HG02678 (cell line): Measurements from ENCODE around the gene S100A6.

ENCODE experiments used
- ATAC-seq: cut with Tn5 transposase; IDR thresholded peaks from one replicate; pipeline ENCODE4 v1.9.1; 2021; ENCODE audit warnings: mild to moderate bottlenecking, moderate library complexity; ENCODE audit not compliant: unreplicated experiment

The S100A6 gene

GRCh38 chr1:153506831-153507413 lies 28.9 kb downstream of the S100A6 start:
- no peak for ATAC-seq

- ATAC-seq = no peak
Measured at GRCh38 chr1:153506386-153506785, 29.4 kb downstream of the S100A6 start.

- ATAC-seq = no peak
Measured at GRCh38 chr1:153505576-153505975, 30.2 kb downstream of the S100A6 start.

- no peak for ATAC-seq
Measured at GRCh38 chr1:153503766-153504165, 32.0 kb downstream of the S100A6 start.

- no peak for ATAC-seq
Measured at GRCh38 chr1:153498746-153499145, 37.0 kb downstream of the S100A6 start.

GRCh38 chr1:153495536-153495935 lies 40.3 kb downstream of the S100A6 start:
- ATAC-seq = no peak

GRCh38 chr1:153494976-153495535 lies 40.7 kb downstream of the S100A6 start:
- no peak for ATAC-seq

- ATAC-seq = no peak
Measured at GRCh38 chr1:153493343-153493960, 42.3 kb downstream of the S100A6 start.

GRCh38 chr1:153490272-153491051 lies 45.3 kb downstream of the S100A6 start:
- no peak for ATAC-seq

GRCh38 chr1:153488731-153489130 lies 47.1 kb downstream of the S100A6 start:
- no peak for ATAC-seq

GRCh38 chr1:153487707-153488106 lies 48.1 kb downstream of the S100A6 start:
- ATAC-seq = no peak

GRCh38 chr1:153485863-153486262 lies 49.9 kb downstream of the S100A6 start:
- ATAC-seq = no peak
